HG03460 (cell line): ENCODE data around the gene DOCK9.

Experiments used
- ATAC-seq: cut with Tn5 transposase; IDR thresholded peaks from one replicate; pipeline ENCODE4 v1.9.1; 2021; ENCODE audit not compliant: unreplicated experiment

Gene DOCK9

GRCh38 chr13:98751367-98751782 is 226.5 kb downstream of the DOCK9 start:
- ATAC-seq = no peak

- no peak for ATAC-seq
Observed at GRCh38 chr13:98749501-98749900, 228.4 kb downstream of the DOCK9 start.

GRCh38 chr13:98746968-98747367 is 230.9 kb downstream of the DOCK9 start:
- no peak for ATAC-seq
